H1 (cell line): Measurements from ENCODE around the gene ABLIM1.

ENCODE experiments used
- CEBPB ChIP-seq: IDR thresholded peaks from 2 replicates; pipeline ENCODE4 v1.6.1; 2012; ENCODE audit warnings: low read depth, low read length
- CHD2 ChIP-seq: IDR thresholded peaks from 2 replicates; pipeline ENCODE4 v1.6.1; 2012; ENCODE audit warnings: low read length, improper control_type of control experiment
- CTCF ChIP-seq, 3 experiments: IDR thresholded peaks; 1 replicate in 2 of 3; 2 replicates in 1 of 3; pipeline versions ENCODE4 v1.5.1 to v1.6.1; 2011; ENCODE audit warnings: low read length in 3 of 3, mild to moderate bottlenecking in 3 of 3, inconsistent platforms in 2 of 3, low read depth in 1 of 3, moderate library complexity in 1 of 3; ENCODE audit not compliant: insufficient read depth in 1 of 3; ENCODE audit errors: control extremely low read depth in 1 of 3
- EZH2 ChIP-seq: fragments of 200-600 bp; sonication (generic); IDR thresholded peaks from 2 replicates; pipeline ENCODE4 v1.7.1; 2012; ENCODE audit warnings: low read depth, mild to moderate bottlenecking, moderate library complexity, low read length, inconsistent platforms; ENCODE audit not compliant: severe bottlenecking
- GABPA ChIP-seq: IDR thresholded peaks from 2 replicates; pipeline ENCODE4 v1.6.1; 2011; ENCODE audit warnings: mild to moderate bottlenecking, low read length, moderate library complexity, borderline replicate concordance; ENCODE audit not compliant: insufficient read depth
- JUND ChIP-seq: IDR thresholded peaks from 2 replicates; pipeline ENCODE4 v1.6.1; 2011; ENCODE audit warnings: mild to moderate bottlenecking, improper control_type of control experiment, low read length
- MAX ChIP-seq: IDR thresholded peaks from 2 replicates; pipeline ENCODE4 v1.6.1; 2012; ENCODE audit warnings: inconsistent platforms
- PHF8 ChIP-seq: fragments of 200-600 bp; sonication (generic); conservative IDR thresholded peaks from 2 replicates; pipeline ENCODE4 v1.7.1; 2012; ENCODE audit warnings: low read depth, mild to moderate bottlenecking, inconsistent platforms, low read length, moderate library complexity
- POLR2A ChIP-seq, 2 experiments: IDR thresholded peaks; 1 replicate in 1 of 2; 2 replicates in 1 of 2; pipeline ENCODE4 v1.6.1; 2011; ENCODE audit warnings: low read depth in 2 of 2, low read length in 2 of 2, mild to moderate bottlenecking in 2 of 2; ENCODE audit errors: control extremely low read depth in 1 of 2
- RAD21 ChIP-seq, 2 experiments: IDR thresholded peaks in 1 of 2; conservative IDR thresholded peaks in 1 of 2; 2 replicates each; pipeline ENCODE4 v1.6.1; 2011; ENCODE audit warnings: low read depth in 2 of 2, low read length in 2 of 2, improper control_type of control experiment in 1 of 2, inconsistent platforms in 1 of 2, mild to moderate bottlenecking in 1 of 2, moderate library complexity in 1 of 2
- TAF1 ChIP-seq: IDR thresholded peaks from 2 replicates; pipeline ENCODE4 v1.6.1; 2011; ENCODE audit warnings: mild to moderate bottlenecking, low read depth, low read length
- TCF12 ChIP-seq: IDR thresholded peaks from 2 replicates; pipeline ENCODE4 v1.6.1; 2011; ENCODE audit warnings: low read depth, mild to moderate bottlenecking, low read length
- ZNF274 ChIP-seq: IDR thresholded peaks from 2 replicates; pipeline ENCODE4 v1.7.0; 2012; ENCODE audit warnings: low read length, borderline replicate concordance; ENCODE audit errors: extremely low read depth

- TF ChIP-seq CEBPB (no peak), JUND (no peak), RAD21 (IDR thresholded peaks at IDR 0.05 in 1 of 2, conservative IDR thresholded peaks at IDR 0.05 in 1 of 2; ENCODE audit: low read depth in 2 of 2, low read length in 2 of 2) (no peak), TAF1 (no peak), GABPA (no peak), CTCF (IDR thresholded peaks at IDR 0.05; ENCODE audit: control extremely low read depth in 1 of 3, insufficient read depth in 1 of 3, low read depth in 1 of 3, low read length in 3 of 3) (no peak), MAX (no peak), CHD2 (no peak), ZNF274 (no peak), EZH2 (no peak), PHF8 (no peak), POLR2A (IDR thresholded peaks at IDR 0.05; ENCODE audit: control extremely low read depth in 1 of 2, low read depth in 2 of 2, low read length in 2 of 2) (no peak), TCF12 (no peak)
Observed at GRCh38 chr10:114556236-114557122, 101.6 kb downstream of the ABLIM1 start.
